K562 (cell line): ENCODE data around the gene KDM2A. TPM values are rescaled to one million over a fixed set of nuclear protein-coding genes. Genes with fewer than 3 reads are reported as not detected.

Source experiments
- ATAC-seq: fragments of 200-7000 bp; cut with Tn5 transposase; 3 replicates; pipeline ENCODE4 v1.9.1; 2020; ENCODE audit warnings: moderate library complexity
- BruUV-seq: library from RNA; stranded (reverse); fragments of 400-500 nt; replicated peaks from 2 replicates; lab custom pipeline; 2021; lab: Mats Ljungman, UMichigan
- CTCF ChIA-PET: fragments of 300-600 bp; formaldehyde crosslinking; extraction: SDS; loops from one replicate; lab custom pipeline; 2021; ENCODE audit warnings: low intra/inter-chr PET ratio; lab: Yijun Ruan, JAX
- POLR2A ChIA-PET: fragments of 300-600, 350-650 bp; sonication (Branson Sonifier 250); formaldehyde crosslinking; extraction: SDS; loops from one replicate; lab custom pipeline; 2021; ENCODE audit warnings: antibody characterized with exemption, inconsistent platforms; lab: Yijun Ruan, JAX
- DNase-seq, 4 experiments: peaks; one replicate each; pipeline versions ENCODE4 v3.0.0 to v3.0.0-alpha.2; 2011 to 2018; ENCODE audit warnings: low spot score in 3 of 4, mixed read lengths in 3 of 4; ENCODE audit errors: extremely low read depth in 1 of 4
- FAIRE-seq: peaks from 2 replicates; lab custom pipeline; 2011; peaks lifted over from hg19 to GRCh38; lab: Jason Lieb, UNC
- H2AFZ ChIP-seq: 2 replicates; pipeline ENCODE4 v1.6.0; 2011; ENCODE audit warnings: low read depth, low read length, control low read depth, inconsistent platforms
- H3K27ac ChIP-seq: fragments of 200-600 bp; 3 replicates; pipeline ENCODE4 v1.8.0; 2011; ENCODE audit warnings: low read depth, mild to moderate bottlenecking, control low read depth, inconsistent platforms, low read length, moderate library complexity, mixed read lengths; ENCODE audit errors: extremely low read depth
- H3K27me3 ChIP-seq, 2 experiments: fragments of 300-600 bp in 1 of 2; 2 replicates in 1 of 2; 3 replicates in 1 of 2; pipeline versions ENCODE4 v1.6.0 to v1.8.0; 2011; ENCODE audit warnings: inconsistent platforms in 2 of 2, low read length in 2 of 2, mild to moderate bottlenecking in 1 of 2, mixed read lengths in 1 of 2, moderate library complexity in 1 of 2; ENCODE audit not compliant: control insufficient read depth in 2 of 2, insufficient read depth in 2 of 2
- H3K36me3 ChIP-seq: fragments of 300-600 bp; 3 replicates; pipeline ENCODE4 v1.8.0; 2011; ENCODE audit warnings: mild to moderate bottlenecking, low read length, inconsistent platforms; ENCODE audit not compliant: control insufficient read depth, insufficient read depth
- H3K4me1 ChIP-seq, 2 experiments: fragments of 200-600 bp in 1 of 2; replicated peaks in 1 of 2; 2 replicates in 1 of 2; 3 replicates in 1 of 2; pipeline versions ENCODE4 v1.5.1 to v1.8.0; 2011; ENCODE audit warnings: inconsistent platforms in 2 of 2, low read length in 2 of 2, mild to moderate bottlenecking in 1 of 2, mixed read lengths in 1 of 2, moderate library complexity in 1 of 2; ENCODE audit not compliant: control insufficient read depth in 2 of 2, insufficient read depth in 2 of 2
- H3K4me2 ChIP-seq: 2 replicates; pipeline ENCODE4 v1.6.1; 2011; ENCODE audit warnings: low read length, control low read depth, inconsistent platforms, mixed read lengths; ENCODE audit not compliant: insufficient read depth
- H3K4me3 ChIP-seq: fragments of 200-600 bp; sonication (generic), shearing (Covaris generic); 2 replicates; pipeline ENCODE4 v1.5.1; 2016; ENCODE audit warnings: control low read depth, inconsistent platforms
- H3K79me2 ChIP-seq: fragments of 200-600 bp; 3 replicates; pipeline ENCODE4 v1.8.0; 2011; ENCODE audit warnings: low read length, inconsistent platforms; ENCODE audit not compliant: control insufficient read depth, insufficient read depth
- H3K9ac ChIP-seq, 2 experiments: 2 replicates each; pipeline versions ENCODE4 v1.6.0 to v1.6.1; 2011; ENCODE audit warnings: low read depth in 2 of 2, low read length in 2 of 2, control low read depth in 1 of 2, inconsistent platforms in 1 of 2, mild to moderate bottlenecking in 1 of 2, mixed read lengths in 1 of 2; ENCODE audit not compliant: insufficient read depth in 1 of 2
- H3K9me1 ChIP-seq: one replicate; pipeline ENCODE4 v1.6.0; 2011; ENCODE audit warnings: inconsistent platforms, mild to moderate bottlenecking, low read length, moderate library complexity; ENCODE audit not compliant: control insufficient read depth, insufficient read depth
- H3K9me3 ChIP-seq: replicated peaks from 2 replicates; pipeline ENCODE4 v1.5.1; 2011; ENCODE audit warnings: low read depth, low read length, inconsistent platforms; ENCODE audit not compliant: control insufficient read depth, insufficient read depth
- H4K20me1 ChIP-seq: replicated peaks from 2 replicates; pipeline ENCODE4 v1.6.1; 2011; ENCODE audit warnings: low read length, inconsistent platforms, mixed read lengths; ENCODE audit not compliant: control insufficient read depth, insufficient read depth
- FOSL1 ChIP-seq: fragments of 200-800 bp; sonication (Bioruptor generic); conservative IDR thresholded peaks from 2 replicates; pipeline ENCODE4 v1.6.1; 2016; ENCODE audit warnings: missing genetic modification characterization, missing compliant biosample characterization
- HNRNPL ChIP-seq: fragments of 200-400 bp; formaldehyde crosslinking; IDR thresholded peaks from 2 replicates; pipeline ENCODE4 v1.6.1; 2017; ENCODE audit warnings: low read depth, mild to moderate bottlenecking, low read length
- ZBTB1 ChIP-seq: sonication (generic); formaldehyde crosslinking; IDR thresholded peaks from 2 replicates; pipeline ENCODE4 v1.8.1; 2023; ENCODE audit warnings: missing genetic modification reagents, low read depth, mild to moderate bottlenecking, borderline replicate concordance
- ZNF140 ChIP-seq: fragments of 250-450 bp; sonication (Bioruptor Pico); IDR thresholded peaks from 2 replicates; pipeline ENCODE4 v1.8.0; 2021; ENCODE audit warnings: moderate library complexity, mild to moderate bottlenecking, inconsistent platforms
- ZNF280A ChIP-seq: fragments of 450-650 bp; IDR thresholded peaks from 2 replicates; pipeline ENCODE4 v1.6.1; 2018; ENCODE audit warnings: mild to moderate bottlenecking, low read depth; ENCODE audit not compliant: partially characterized antibody
- WGBS: fragments of 100-300 bp; shearing (Covaris generic); methylation state at CpG from one replicate; pipeline ENCODE4 v1.1.6; 2016; ENCODE audit warnings: low coverage, mixed read lengths; ENCODE audit not compliant: insufficient coverage; ENCODE audit errors: missing lambda C conversion rate; 5-methylcytosine and 5-hydroxymethylcytosine counted together
- in situ Hi-C: fragments of 300-500 bp; cut with MboI; formaldehyde crosslinking; loops from 4 replicates; pipeline ENCODE4 v1.15.0; 2018; ENCODE audit warnings: inconsistent platforms, mixed read lengths
- intact Hi-C: fragments of 100-400 bp; cut with micrococcal nuclease; formaldehyde crosslinking; loops from 2 replicates; pipeline ENCODE4 v1.14.2; 2022
- polyA plus RNA-seq, 8 experiments: library from polyadenylated mRNA; depleted of rRNA in 4 of 8; stranded (reverse) in 5 of 8; unstranded in 3 of 8; fragments of >200 nt; fragmentation: Nextera tagmentation in 2 of 8; fragmentation: Illumina TruSeq in 1 of 8; extraction: Ambion mirVana in 2 of 8; extraction: Trizol in 1 of 8; gene quantifications; 2 replicates each; pipeline versions ENCODE4 v1.2.1 to v1.2.3, GENCODE V29; 2011 to 2014; ENCODE audit warnings: inconsistent platforms in 1 of 8, missing spikeins in 1 of 8
- total RNA-seq, 7 experiments: library from RNA; depleted of rRNA in 6 of 7; stranded (reverse); fragments of >200 nt in 6 of 7; fragmentation: Illumina TruSeq in 2 of 7; extraction: Trizol in 2 of 7; gene quantifications; 2 replicates each; pipeline versions ENCODE4 v1.2.1 to v1.2.3, GENCODE V29; 2011 to 2021; ENCODE audit warnings: low replicate concordance in 1 of 7
- TF ChIP-seq, protein P1 (sequence below): IDR thresholded peaks from 2 replicates; pipeline ENCODE4 v1.6.1; 2016; ENCODE audit warnings: missing genetic modification characterization, missing compliant biosample characterization

KDM2A gene
- total and polyA plus RNA-seq, 9 of the 15 experiments (the other 6 are each of a cell fraction or from before 2014, with no cell fraction given) = 5.0 to 39.3 (median 21.3) TPM

DNA sequence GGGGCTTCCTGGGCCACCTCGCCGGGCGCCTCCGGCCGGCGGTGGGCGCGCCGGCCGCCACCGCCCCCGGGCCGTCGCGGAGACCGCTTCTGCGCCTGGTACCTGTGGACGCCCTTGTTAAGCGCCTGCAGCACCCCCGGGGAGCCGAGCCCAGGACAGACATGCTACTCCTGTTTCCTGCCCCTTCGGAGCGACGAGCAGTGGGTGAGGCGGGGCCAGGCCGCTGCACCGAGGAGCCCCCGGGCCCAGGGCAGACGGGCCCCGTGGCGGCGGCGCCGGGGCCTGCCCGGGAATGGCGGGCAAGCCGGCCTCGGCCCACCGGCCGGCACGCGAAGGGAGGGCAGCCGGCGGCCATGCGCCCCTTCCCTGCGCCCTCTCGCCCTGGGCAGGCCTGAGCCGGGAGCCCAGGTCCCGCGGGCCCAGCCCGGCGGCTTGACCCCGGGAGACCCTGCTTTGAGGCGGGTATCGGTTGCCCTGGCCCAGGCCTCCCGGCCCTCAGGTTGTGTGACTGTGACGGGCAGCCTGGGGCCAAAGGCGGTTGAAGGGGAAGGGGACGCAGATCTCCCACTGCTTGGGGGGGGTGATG, 789 bp upstream of the KDM2A start:
- H3K9me3 ChIP-seq = no peaks in the 10 kb centered on the region
- BruUV-seq = no TSS peak
- ChIA-PET CTCF (no interaction called here), POLR2A (interaction anchor here (0.5 to 1.3 kb wide), 5 partner anchors 29 to 281 kb away, joined by 3 to 5 read pairs (median 3); no protein-coding TSS in a partner anchor)
- WGBS = 89% methylated on average over 26 of the region's 59 CpGs
- peak overlapping the region; percentile 75 for H2AFZ ChIP-seq
- peak in 1 of 4 experiments; percentile 20 for DNase-seq
- peaks cover under 1 to 32% of the 10 kb centered on the region in 2 experiments for H3K4me1 ChIP-seq
- intact Hi-C loops (no loop called here), in situ Hi-C loops (no loop called here)
- no peak overlapping the region for H3K4me3 ChIP-seq
- H3K27ac ChIP-seq = peak overlapping the region; percentile 69
- peaks cover 5% of the 10 kb centered on the region; the same call in 1 of the 3 replicates for H3K36me3 ChIP-seq
- TF ChIP-seq HNRNPL (0 out of 2 replicates have a peak, but pooled peaks have one; percentile 38), ZBTB1 (CRISPR knock-in tag) (no peak), ZNF280A (no peak), FOSL1 (tag) (no peak), ZNF140 (CRISPR knock-in tag) (no peak)
- TF ChIP-seq, protein P1, sequence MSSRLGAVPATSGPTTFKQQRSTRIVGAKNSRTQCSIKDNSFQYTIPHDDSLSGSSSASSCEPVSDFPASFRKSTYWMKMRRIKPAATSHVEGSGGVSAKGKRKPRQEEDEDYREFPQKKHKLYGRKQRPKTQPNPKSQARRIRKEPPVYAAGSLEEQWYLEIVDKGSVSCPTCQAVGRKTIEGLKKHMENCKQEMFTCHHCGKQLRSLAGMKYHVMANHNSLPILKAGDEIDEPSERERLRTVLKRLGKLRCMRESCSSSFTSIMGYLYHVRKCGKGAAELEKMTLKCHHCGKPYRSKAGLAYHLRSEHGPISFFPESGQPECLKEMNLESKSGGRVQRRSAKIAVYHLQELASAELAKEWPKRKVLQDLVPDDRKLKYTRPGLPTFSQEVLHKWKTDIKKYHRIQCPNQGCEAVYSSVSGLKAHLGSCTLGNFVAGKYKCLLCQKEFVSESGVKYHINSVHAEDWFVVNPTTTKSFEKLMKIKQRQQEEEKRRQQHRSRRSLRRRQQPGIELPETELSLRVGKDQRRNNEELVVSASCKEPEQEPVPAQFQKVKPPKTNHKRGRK = no peak
- peak overlapping the region in 1 of 2 experiments; percentile 88; a peak in 3 of 4 replicates for H3K9ac ChIP-seq
- no peaks in the 10 kb centered on the region for H3K9me1 ChIP-seq
- ATAC-seq = no peak
- FAIRE-seq = no peak
- H3K4me2 ChIP-seq = no peak overlapping the region
- H4K20me1 ChIP-seq = 0 out of 2 replicates have a peak, but pooled peaks cover 10% of the 10 kb centered on the region
- H3K27me3 ChIP-seq = no peaks in the 10 kb centered on the region
- peaks cover 42% of the 10 kb centered on the region for H3K79me2 ChIP-seq
